WTC11 (cell line): ENCODE measurements around the gene FRMD8.

Experiments used
- ATF3 ChIP-seq: sonication (generic); formaldehyde crosslinking; conservative IDR thresholded peaks from 2 replicates; pipeline ENCODE4 v1.8.1; 2022; ENCODE audit warnings: mild to moderate bottlenecking, missing genetic modification reagents
- ESRRA ChIP-seq: sonication (generic); formaldehyde crosslinking; IDR thresholded peaks from 2 replicates; pipeline ENCODE4 v1.8.1; 2022; ENCODE audit warnings: mild to moderate bottlenecking, missing genetic modification reagents, borderline replicate concordance
- FOXP1 ChIP-seq: sonication (generic); formaldehyde crosslinking; IDR thresholded peaks from 2 replicates; pipeline ENCODE4 v1.8.0; 2022; ENCODE audit warnings: missing genetic modification reagents, mild to moderate bottlenecking, moderate library complexity, borderline replicate concordance
- HMGXB4 ChIP-seq: sonication (generic); formaldehyde crosslinking; IDR thresholded peaks from 2 replicates; pipeline ENCODE4 v1.8.1; 2023; ENCODE audit warnings: mild to moderate bottlenecking, moderate library complexity, missing genetic modification reagents
- MYBL2 ChIP-seq: sonication (generic); formaldehyde crosslinking; IDR thresholded peaks from 2 replicates; pipeline ENCODE4 v1.8.1; 2023; ENCODE audit warnings: mild to moderate bottlenecking, moderate library complexity, missing genetic modification reagents
- SMAD3 ChIP-seq: sonication (generic); formaldehyde crosslinking; IDR thresholded peaks from 2 replicates; pipeline ENCODE4 v1.8.0; 2022; ENCODE audit warnings: missing genetic modification reagents, mild to moderate bottlenecking, borderline replicate concordance
- SOX15 ChIP-seq: fragments of 250-450 bp; sonication (Bioruptor Pico); IDR thresholded peaks from 2 replicates; pipeline ENCODE4 v1.9.0; 2021; ENCODE audit warnings: mild to moderate bottlenecking
- ZNF317 ChIP-seq: sonication (generic); formaldehyde crosslinking; IDR thresholded peaks from 2 replicates; pipeline ENCODE4 v1.8.1; 2023; ENCODE audit warnings: low read depth, mild to moderate bottlenecking, moderate library complexity, missing genetic modification reagents, borderline replicate concordance
- ZNF416 ChIP-seq: fragments of 250-450 bp; sonication (Bioruptor Pico); IDR thresholded peaks from 2 replicates; pipeline ENCODE4 v1.9.0; 2021; ENCODE audit warnings: mild to moderate bottlenecking, inconsistent platforms
- ZNF512 ChIP-seq: sonication (generic); formaldehyde crosslinking; IDR thresholded peaks from 2 replicates; pipeline ENCODE4 v1.8.1; 2022; ENCODE audit warnings: missing genetic modification reagents, borderline replicate concordance
- TF ChIP-seq, protein P1 (sequence below): fragments of 200-600 bp; IDR thresholded peaks from 2 replicates; pipeline ENCODE4 v1.8.0; 2022; ENCODE audit warnings: antibody characterized with exemption
- TF ChIP-seq, protein P2 (sequence below): sonication (generic); formaldehyde crosslinking; IDR thresholded peaks from 2 replicates; pipeline ENCODE4 v1.8.1; 2023; ENCODE audit warnings: mild to moderate bottlenecking, missing genetic modification reagents
- TF ChIP-seq, protein P3 (sequence below): sonication (generic); formaldehyde crosslinking; IDR thresholded peaks from 2 replicates; pipeline ENCODE4 v1.8.1; 2023; ENCODE audit warnings: mild to moderate bottlenecking, missing genetic modification reagents, moderate library complexity
- TF ChIP-seq, protein P4 (sequence below): sonication (generic); formaldehyde crosslinking; IDR thresholded peaks from 2 replicates; pipeline ENCODE4 v1.8.0; 2022; ENCODE audit warnings: mild to moderate bottlenecking, missing genetic modification reagents

GRCh38 chr11:65452806-65453490 is 66.5 kb downstream of the FRMD8 start:
- no peak for TF ChIP-seq SMAD3 (CRISPR knock-in tag)
- TF ChIP-seq, protein P1, sequence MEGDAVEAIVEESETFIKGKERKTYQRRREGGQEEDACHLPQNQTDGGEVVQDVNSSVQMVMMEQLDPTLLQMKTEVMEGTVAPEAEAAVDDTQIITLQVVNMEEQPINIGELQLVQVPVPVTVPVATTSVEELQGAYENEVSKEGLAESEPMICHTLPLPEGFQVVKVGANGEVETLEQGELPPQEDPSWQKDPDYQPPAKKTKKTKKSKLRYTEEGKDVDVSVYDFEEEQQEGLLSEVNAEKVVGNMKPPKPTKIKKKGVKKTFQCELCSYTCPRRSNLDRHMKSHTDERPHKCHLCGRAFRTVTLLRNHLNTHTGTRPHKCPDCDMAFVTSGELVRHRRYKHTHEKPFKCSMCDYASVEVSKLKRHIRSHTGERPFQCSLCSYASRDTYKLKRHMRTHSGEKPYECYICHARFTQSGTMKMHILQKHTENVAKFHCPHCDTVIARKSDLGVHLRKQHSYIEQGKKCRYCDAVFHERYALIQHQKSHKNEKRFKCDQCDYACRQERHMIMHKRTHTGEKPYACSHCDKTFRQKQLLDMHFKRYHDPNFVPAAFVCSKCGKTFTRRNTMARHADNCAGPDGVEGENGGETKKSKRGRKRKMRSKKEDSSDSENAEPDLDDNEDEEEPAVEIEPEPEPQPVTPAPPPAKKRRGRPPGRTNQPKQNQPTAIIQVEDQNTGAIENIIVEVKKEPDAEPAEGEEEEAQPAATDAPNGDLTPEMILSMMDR, result no peak
- no peak for TF ChIP-seq ZNF416
- no peak for TF ChIP-seq ATF3 (CRISPR knock-in tag)
- TF ChIP-seq, protein P2, sequence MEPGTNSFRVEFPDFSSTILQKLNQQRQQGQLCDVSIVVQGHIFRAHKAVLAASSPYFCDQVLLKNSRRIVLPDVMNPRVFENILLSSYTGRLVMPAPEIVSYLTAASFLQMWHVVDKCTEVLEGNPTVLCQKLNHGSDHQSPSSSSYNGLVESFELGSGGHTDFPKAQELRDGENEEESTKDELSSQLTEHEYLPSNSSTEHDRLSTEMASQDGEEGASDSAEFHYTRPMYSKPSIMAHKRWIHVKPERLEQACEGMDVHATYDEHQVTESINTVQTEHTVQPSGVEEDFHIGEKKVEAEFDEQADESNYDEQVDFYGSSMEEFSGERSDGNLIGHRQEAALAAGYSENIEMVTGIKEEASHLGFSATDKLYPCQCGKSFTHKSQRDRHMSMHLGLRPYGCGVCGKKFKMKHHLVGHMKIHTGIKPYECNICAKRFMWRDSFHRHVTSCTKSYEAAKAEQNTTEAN (CRISPR knock-in tag), result no peak
- TF ChIP-seq ESRRA (CRISPR knock-in tag), result no peak
- no peak for TF ChIP-seq ZNF512
- TF ChIP-seq FOXP1, result no peak
- no peak for TF ChIP-seq HMGXB4
- no peak for TF ChIP-seq SOX15
- TF ChIP-seq, protein P3, sequence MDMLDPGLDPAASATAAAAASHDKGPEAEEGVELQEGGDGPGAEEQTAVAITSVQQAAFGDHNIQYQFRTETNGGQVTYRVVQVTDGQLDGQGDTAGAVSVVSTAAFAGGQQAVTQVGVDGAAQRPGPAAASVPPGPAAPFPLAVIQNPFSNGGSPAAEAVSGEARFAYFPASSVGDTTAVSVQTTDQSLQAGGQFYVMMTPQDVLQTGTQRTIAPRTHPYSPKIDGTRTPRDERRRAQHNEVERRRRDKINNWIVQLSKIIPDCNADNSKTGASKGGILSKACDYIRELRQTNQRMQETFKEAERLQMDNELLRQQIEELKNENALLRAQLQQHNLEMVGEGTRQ, result no peak
- TF ChIP-seq ZNF317 (CRISPR knock-in tag), result no peak
- TF ChIP-seq, protein P4, sequence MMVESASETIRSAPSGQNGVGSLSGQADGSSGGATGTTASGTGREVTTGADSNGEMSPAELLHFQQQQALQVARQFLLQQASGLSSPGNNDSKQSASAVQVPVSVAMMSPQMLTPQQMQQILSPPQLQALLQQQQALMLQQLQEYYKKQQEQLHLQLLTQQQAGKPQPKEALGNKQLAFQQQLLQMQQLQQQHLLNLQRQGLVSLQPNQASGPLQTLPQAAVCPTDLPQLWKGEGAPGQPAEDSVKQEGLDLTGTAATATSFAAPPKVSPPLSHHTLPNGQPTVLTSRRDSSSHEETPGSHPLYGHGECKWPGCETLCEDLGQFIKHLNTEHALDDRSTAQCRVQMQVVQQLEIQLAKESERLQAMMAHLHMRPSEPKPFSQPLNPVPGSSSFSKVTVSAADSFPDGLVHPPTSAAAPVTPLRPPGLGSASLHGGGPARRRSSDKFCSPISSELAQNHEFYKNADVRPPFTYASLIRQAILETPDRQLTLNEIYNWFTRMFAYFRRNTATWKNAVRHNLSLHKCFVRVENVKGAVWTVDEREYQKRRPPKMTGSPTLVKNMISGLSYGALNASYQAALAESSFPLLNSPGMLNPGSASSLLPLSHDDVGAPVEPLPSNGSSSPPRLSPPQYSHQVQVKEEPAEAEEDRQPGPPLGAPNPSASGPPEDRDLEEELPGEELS (CRISPR knock-in tag), result no peak
- no peak for TF ChIP-seq MYBL2 (CRISPR knock-in tag)
